Mucosa of rectum (tissue), 2 donors: ENCODE measurements around the gene CCDC3.

Experiments used
- H3K27ac ChIP-seq, 2 donors: one replicate each; pipeline ENCODE4 v1.7.0; 2013; ENCODE audit warnings: inconsistent platforms in 2 of 2, low read depth in 2 of 2, low read length in 2 of 2
- H3K27me3 ChIP-seq, 2 donors: one replicate each; pipeline ENCODE4 v1.7.0; 2013; ENCODE audit warnings: low read length in 2 of 2; ENCODE audit not compliant: control insufficient read depth in 2 of 2, insufficient read depth in 2 of 2
- H3K36me3 ChIP-seq, 2 donors: one replicate each; pipeline ENCODE4 v1.7.0; 2013; ENCODE audit warnings: low read length in 2 of 2; ENCODE audit not compliant: control insufficient read depth in 2 of 2, insufficient read depth in 2 of 2
- H3K4me1 ChIP-seq, 2 donors: one replicate each; pipeline ENCODE4 v1.7.0; 2013; ENCODE audit warnings: low read length in 2 of 2, mild to moderate bottlenecking in 1 of 2; ENCODE audit not compliant: control insufficient read depth in 2 of 2, insufficient read depth in 2 of 2
- H3K4me3 ChIP-seq, 2 donors: one replicate each; pipeline ENCODE4 v1.7.0; 2013; ENCODE audit warnings: low read length in 2 of 2
- H3K9ac ChIP-seq, 2 donors: one replicate each; pipeline ENCODE4 v1.7.0; 2013; ENCODE audit warnings: low read length in 2 of 2, low read depth in 1 of 2, mild to moderate bottlenecking in 1 of 2
- H3K9me3 ChIP-seq, 2 donors: one replicate each; pipeline ENCODE4 v1.7.0; 2013; ENCODE audit warnings: low read length in 2 of 2; ENCODE audit not compliant: control insufficient read depth in 2 of 2
- donor health status: healthy.
- donor health status: Normal muscosa, but diverticular disease.

Gene CCDC3

GRCh38 chr10:12890958-12891357 is 110.6 kb downstream of the CCDC3 start:
- no peaks in the 10 kb centered on the region for H3K36me3 ChIP-seq
- no peak overlapping the region for H3K9ac ChIP-seq
- H3K4me3 ChIP-seq: no peak overlapping the region
- H3K4me1 ChIP-seq: no peaks in the 10 kb centered on the region
- H3K9me3 ChIP-seq: peaks cover 0 to 3% of the 10 kb centered on the region in 2 donors
- H3K27me3 ChIP-seq: no peaks in the 10 kb centered on the region
- H3K27ac ChIP-seq: no peak overlapping the region

GRCh38 chr10:12888470-12888869 is 113.0 kb downstream of the CCDC3 start:
- Histone ChIP-seq H3K4me1 (no peaks in the 10 kb centered on the region), H3K27me3 (no peaks in the 10 kb centered on the region), H3K4me3 (no peak overlapping the region), H3K9ac (no peak overlapping the region), H3K27ac (no peak overlapping the region), H3K9me3 (peaks cover 0 to 2% of the 10 kb centered on the region in 2 donors), H3K36me3 (no peaks in the 10 kb centered on the region)

- H3K4me1 ChIP-seq: no peaks in the 10 kb centered on the region
- H3K27ac ChIP-seq: no peak overlapping the region
- no peaks in the 10 kb centered on the region for H3K27me3 ChIP-seq
- no peak overlapping the region for H3K9ac ChIP-seq
- H3K36me3 ChIP-seq: no peaks in the 10 kb centered on the region
- no peaks in the 10 kb centered on the region for H3K9me3 ChIP-seq
- no peak overlapping the region for H3K4me3 ChIP-seq
Observed at GRCh38 chr10:12887780-12888179, 113.7 kb downstream of the CCDC3 start.

GRCh38 chr10:12884851-12885250 is 116.7 kb downstream of the CCDC3 start:
- H3K27ac ChIP-seq: no peak overlapping the region
- H3K27me3 ChIP-seq: no peaks in the 10 kb centered on the region
- H3K4me1 ChIP-seq: no peaks in the 10 kb centered on the region
- H3K4me3 ChIP-seq: no peak overlapping the region
- H3K36me3 ChIP-seq: no peaks in the 10 kb centered on the region
- H3K9ac ChIP-seq: no peak overlapping the region
- no peaks in the 10 kb centered on the region for H3K9me3 ChIP-seq

GRCh38 chr10:12880423-12880822 is 121.1 kb downstream of the CCDC3 start:
- no peaks in the 10 kb centered on the region for H3K4me1 ChIP-seq
- no peak overlapping the region for H3K9ac ChIP-seq
- no peak overlapping the region for H3K27ac ChIP-seq
- H3K4me3 ChIP-seq: no peak overlapping the region
- H3K36me3 ChIP-seq: no peaks in the 10 kb centered on the region
- H3K9me3 ChIP-seq: no peaks in the 10 kb centered on the region
- H3K27me3 ChIP-seq: no peaks in the 10 kb centered on the region

GRCh38 chr10:12877150-12877549 is 124.4 kb downstream of the CCDC3 start:
- Histone ChIP-seq H3K9me3 (no peaks in the 10 kb centered on the region), H3K4me1 (no peaks in the 10 kb centered on the region), H3K4me3 (no peak overlapping the region), H3K36me3 (no peaks in the 10 kb centered on the region), H3K27ac (no peak overlapping the region), H3K27me3 (no peaks in the 10 kb centered on the region), H3K9ac (no peak overlapping the region)

GRCh38 chr10:12876266-12876665 is 125.2 kb downstream of the CCDC3 start:
- H3K27me3 ChIP-seq: no peaks in the 10 kb centered on the region
- no peaks in the 10 kb centered on the region for H3K36me3 ChIP-seq
- H3K4me1 ChIP-seq: no peaks in the 10 kb centered on the region
- H3K4me3 ChIP-seq: no peak overlapping the region
- H3K27ac ChIP-seq: no peak overlapping the region
- no peaks in the 10 kb centered on the region for H3K9me3 ChIP-seq
- no peak overlapping the region for H3K9ac ChIP-seq

- Histone ChIP-seq H3K9me3 (no peaks in the 10 kb centered on the region), H3K4me1 (no peaks in the 10 kb centered on the region), H3K36me3 (no peaks in the 10 kb centered on the region), H3K27ac (no peak overlapping the region), H3K9ac (no peak overlapping the region), H3K4me3 (no peak overlapping the region), H3K27me3 (no peaks in the 10 kb centered on the region)
Observed at GRCh38 chr10:12875100-12875499, 126.4 kb downstream of the CCDC3 start.

- Histone ChIP-seq H3K4me3 (no peak overlapping the region), H3K9ac (no peak overlapping the region), H3K9me3 (no peaks in the 10 kb centered on the region), H3K4me1 (no peaks in the 10 kb centered on the region), H3K27me3 (no peaks in the 10 kb centered on the region), H3K36me3 (no peaks in the 10 kb centered on the region), H3K27ac (no peak overlapping the region)
Observed at GRCh38 chr10:12874501-12874900, 127.0 kb downstream of the CCDC3 start.

- no peak overlapping the region for H3K9ac ChIP-seq
- no peak overlapping the region for H3K27ac ChIP-seq
- no peaks in the 10 kb centered on the region for H3K27me3 ChIP-seq
- H3K4me3 ChIP-seq: no peak overlapping the region
- H3K36me3 ChIP-seq: no peaks in the 10 kb centered on the region
- H3K9me3 ChIP-seq: no peaks in the 10 kb centered on the region
- no peaks in the 10 kb centered on the region for H3K4me1 ChIP-seq
Observed at GRCh38 chr10:12873172-12873571, 128.3 kb downstream of the CCDC3 start.

GRCh38 chr10:12872577-12872976 is 128.9 kb downstream of the CCDC3 start:
- no peak overlapping the region for H3K4me3 ChIP-seq
- no peaks in the 10 kb centered on the region for H3K9me3 ChIP-seq
- no peaks in the 10 kb centered on the region for H3K4me1 ChIP-seq
- no peaks in the 10 kb centered on the region for H3K36me3 ChIP-seq
- H3K27ac ChIP-seq: no peak overlapping the region
- no peaks in the 10 kb centered on the region for H3K27me3 ChIP-seq
- no peak overlapping the region for H3K9ac ChIP-seq
